Dedifferentiated amniotic fluid mesenchymal stem cell (primary cell): Measurements from ENCODE around the gene LSM10.

Source experiments
- DNase-seq: peaks from one replicate; pipeline ENCODE4 v3.0.0-alpha.2; 2016; ENCODE audit errors: extremely low spot score

Gene LSM10

GRCh38 chr1:36351227-36351977 lies 46.3 kb downstream of the LSM10 start:
- DNase-seq: peak; percentile 66

DNA sequence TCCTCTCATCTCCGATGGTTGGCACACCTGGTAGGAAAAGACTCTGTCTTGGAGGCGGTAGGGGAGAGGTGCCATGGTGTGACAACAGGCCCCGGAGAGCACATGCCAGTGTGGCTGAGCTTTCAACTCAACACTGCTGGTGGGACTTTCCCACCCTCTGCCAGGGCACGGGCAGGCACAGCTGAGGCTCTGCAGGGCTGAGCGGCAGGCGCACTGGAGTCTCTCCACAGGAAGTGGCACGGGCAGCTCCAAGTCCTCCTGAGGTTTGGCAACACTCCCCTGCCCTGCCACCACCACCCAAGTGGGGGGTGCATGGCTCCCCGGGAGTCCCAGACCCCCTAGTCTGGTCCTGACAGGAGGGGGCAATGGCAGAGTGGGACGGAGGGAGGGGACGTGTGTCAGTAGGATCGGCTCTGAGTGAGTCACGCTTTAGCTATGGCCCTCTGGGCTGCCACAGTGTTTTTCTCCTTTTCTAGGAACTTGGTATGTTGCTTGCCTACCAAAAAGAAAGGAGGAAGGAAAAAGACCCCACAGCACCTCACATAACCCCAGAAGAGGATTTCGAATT lies 47.0 kb downstream of the LSM10 start:
- peak; percentile 84 for DNase-seq

GRCh38 chr1:36349839-36350238 lies 47.9 kb downstream of the LSM10 start:
- no peak for DNase-seq

GRCh38 chr1:36349241-36349671 lies 48.5 kb downstream of the LSM10 start:
- no peak for DNase-seq

- no peak for DNase-seq
Observed at GRCh38 chr1:36346741-36347370, 50.9 kb downstream of the LSM10 start.

DNA sequence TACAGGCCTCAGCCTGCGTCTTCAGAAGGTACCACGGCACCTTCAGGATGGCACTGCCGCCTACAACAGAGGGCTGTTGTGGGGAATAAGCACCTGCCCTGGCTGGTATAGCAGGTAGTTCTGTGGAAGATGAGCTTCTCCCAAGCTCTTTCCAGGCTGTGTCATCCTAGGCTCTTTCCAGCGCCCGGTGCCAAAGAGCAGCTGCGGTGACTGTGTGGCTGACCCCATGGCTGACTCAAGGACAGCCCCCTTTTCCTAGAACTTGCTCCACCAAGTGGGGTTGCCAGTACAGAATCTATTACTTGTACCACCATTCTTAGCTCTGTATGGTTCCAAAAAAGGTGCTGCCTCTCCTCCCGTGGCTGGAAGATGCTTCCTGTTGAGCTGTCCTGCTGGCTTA lies 52.4 kb downstream of the LSM10 start:
- DNase-seq: no peak

DNA sequence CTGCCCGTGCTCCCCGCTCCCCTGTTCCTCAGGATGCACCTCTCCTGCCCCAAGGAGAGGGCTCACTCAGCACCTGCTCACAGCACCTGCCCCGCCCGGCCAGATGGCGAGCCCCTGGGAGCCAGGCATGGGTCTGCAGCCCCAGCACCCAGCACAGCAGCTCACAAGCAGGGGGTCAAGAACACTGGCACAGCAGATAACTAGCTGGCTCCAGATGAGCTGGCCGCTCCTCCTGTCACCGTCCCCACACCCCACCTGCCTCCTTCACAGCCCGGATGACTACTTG lies 53.4 kb downstream of the LSM10 start:
- no peak for DNase-seq

DNA sequence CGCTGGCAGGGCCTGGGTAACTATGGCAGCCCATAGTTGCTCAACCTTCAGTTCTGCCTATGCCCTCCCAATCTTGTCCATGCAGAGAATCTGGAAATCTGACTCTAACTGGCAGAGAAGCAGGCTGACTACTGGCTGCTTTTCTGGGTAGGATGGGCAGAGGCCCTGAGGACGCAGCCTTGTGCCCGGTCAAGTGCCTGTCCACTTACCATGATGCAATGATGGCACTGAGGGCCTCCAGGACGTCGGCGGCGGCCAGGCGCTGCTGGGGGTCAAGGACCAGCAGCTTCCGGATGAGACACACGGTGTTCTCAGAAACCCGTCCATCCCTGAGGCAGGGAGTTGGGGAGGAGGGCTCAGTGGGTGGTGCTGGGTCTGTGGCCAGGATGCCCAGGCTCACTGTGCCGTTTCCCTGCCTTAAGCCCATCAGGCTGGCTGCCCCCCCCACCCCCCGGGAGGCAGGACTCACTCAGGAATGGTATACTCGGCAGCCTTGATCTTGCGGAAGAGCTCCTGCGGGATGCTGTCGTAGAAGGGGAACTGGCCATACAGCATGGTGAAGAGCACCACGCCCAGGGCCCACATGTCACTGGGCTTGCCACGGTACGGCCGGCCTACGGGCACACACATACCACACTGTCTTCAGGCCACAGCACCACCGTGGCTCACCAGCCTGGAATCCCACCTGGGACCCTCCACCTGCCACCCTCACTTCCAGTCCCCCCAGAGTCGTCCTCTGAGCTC lies 53.9 kb downstream of the LSM10 start:
- no peak for DNase-seq
